Measurements from ENCODE around the gene WDR49. TPM values are rescaled to one million over a fixed set of nuclear protein-coding genes. Genes with fewer than 3 reads are reported as not detected.

The WDR49 gene
- total RNA-seq, 2 experiments from 2014 or later, result 0.42 to 1.1 TPM

DNA sequence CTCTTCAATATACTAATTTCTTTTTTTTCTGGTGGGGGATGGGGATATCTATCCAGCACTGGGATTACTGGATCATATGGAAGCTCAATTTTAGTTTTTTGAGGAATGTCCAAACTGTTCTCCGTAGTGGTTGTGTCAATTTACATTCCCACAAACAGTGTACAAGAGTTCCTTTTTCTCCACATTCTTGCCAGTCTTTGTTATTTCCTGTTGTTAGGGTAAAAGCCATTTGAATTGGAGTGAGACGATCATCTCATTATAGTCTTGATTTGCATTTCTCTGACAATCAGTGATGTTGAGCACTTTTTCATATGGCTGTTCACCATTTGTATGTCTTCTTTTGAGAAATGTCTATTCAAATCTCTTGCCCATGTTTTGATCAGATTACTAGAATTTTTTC, 12.8 kb upstream of the WDR49 start:
- ATAC-seq (ENCODE audit: poor library complexity) (no peak), DNase-seq (no peak)
- ChIA-PET CTCF (no interaction called here), POLR2A (no interaction called here)
- H3K9me3 Mint-ChIP-seq, result peaks cover 11% of the 10 kb centered on the region
- Histone ChIP-seq H3K4me1 (ENCODE audit: insufficient read depth, low read length) (no peaks in the 10 kb centered on the region), H3K4me3 (ENCODE audit: low read length) (no peak overlapping the region), H3K9me3 (ENCODE audit: control insufficient read depth in 1 of 2, insufficient read depth in 1 of 2, low read length in 2 of 2) (no peaks in the 10 kb centered on the region), H3K36me3 (ENCODE audit: insufficient read depth, low read length) (no peaks in the 10 kb centered on the region), H3K27me3 (ENCODE audit: control insufficient read depth in 1 of 2, insufficient read depth in 2 of 2, low read length in 2 of 2) (no peaks in the 10 kb centered on the region), H3K27ac (ENCODE audit: low read depth in 1 of 2, low read length in 2 of 2) (no peak overlapping the region)
- intact Hi-C loops (cut with DNase I, micrococcal nuclease), result no loop called here
- TF ChIP-seq, protein P1, sequence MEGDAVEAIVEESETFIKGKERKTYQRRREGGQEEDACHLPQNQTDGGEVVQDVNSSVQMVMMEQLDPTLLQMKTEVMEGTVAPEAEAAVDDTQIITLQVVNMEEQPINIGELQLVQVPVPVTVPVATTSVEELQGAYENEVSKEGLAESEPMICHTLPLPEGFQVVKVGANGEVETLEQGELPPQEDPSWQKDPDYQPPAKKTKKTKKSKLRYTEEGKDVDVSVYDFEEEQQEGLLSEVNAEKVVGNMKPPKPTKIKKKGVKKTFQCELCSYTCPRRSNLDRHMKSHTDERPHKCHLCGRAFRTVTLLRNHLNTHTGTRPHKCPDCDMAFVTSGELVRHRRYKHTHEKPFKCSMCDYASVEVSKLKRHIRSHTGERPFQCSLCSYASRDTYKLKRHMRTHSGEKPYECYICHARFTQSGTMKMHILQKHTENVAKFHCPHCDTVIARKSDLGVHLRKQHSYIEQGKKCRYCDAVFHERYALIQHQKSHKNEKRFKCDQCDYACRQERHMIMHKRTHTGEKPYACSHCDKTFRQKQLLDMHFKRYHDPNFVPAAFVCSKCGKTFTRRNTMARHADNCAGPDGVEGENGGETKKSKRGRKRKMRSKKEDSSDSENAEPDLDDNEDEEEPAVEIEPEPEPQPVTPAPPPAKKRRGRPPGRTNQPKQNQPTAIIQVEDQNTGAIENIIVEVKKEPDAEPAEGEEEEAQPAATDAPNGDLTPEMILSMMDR (IDR thresholded peaks at IDR 0.05), result no peak
- H3K4me3 Mint-ChIP-seq, result no peak overlapping the region
- no peak overlapping the region for H3K27ac Mint-ChIP-seq
- H3K27me3 Mint-ChIP-seq, result no peaks in the 10 kb centered on the region
- H3K4me1 Mint-ChIP-seq (ENCODE audit: low read depth), result no peaks in the 10 kb centered on the region
- peaks cover 4% of the 10 kb centered on the region for H3K36me3 Mint-ChIP-seq (ENCODE audit: low read depth)

DNA sequence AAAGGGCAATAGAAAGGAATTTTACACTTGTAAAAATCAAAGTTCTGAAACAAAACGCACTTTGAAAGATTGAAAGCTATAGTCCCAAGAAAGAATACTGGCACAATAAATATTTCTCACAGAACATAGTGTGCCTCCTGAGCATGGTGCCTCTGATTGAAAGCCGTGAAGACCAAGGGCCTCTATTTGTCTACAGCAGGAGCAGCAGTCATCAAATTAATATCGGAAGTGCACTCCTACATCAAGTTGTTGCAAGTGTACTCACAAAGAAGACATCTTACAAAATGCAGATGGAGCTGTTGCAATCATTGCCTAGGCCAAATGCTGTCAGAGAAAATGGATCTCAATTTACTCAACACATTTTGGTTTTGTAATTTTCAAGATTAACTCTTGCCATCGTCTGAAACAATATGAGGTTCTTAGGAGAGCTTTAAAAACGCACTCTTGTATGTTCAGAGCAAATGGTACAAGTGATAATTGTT, 9.2 kb upstream of the WDR49 start:
- H3K27me3 Mint-ChIP-seq, result peaks cover 5% of the 10 kb centered on the region
- ChIA-PET POLR2A (no interaction called here), CTCF (no interaction called here)
- H3K9me3 Mint-ChIP-seq, result peaks cover 11% of the 10 kb centered on the region
- intact Hi-C loops (cut with DNase I, micrococcal nuclease), result no loop called here
- H3K36me3 Mint-ChIP-seq (ENCODE audit: low read depth), result no peaks in the 10 kb centered on the region
- no peaks in the 10 kb centered on the region for H3K4me1 Mint-ChIP-seq (ENCODE audit: low read depth)
- H3K27ac Mint-ChIP-seq, result no peak overlapping the region
- DNase-seq (no peak), ATAC-seq (ENCODE audit: poor library complexity) (no peak)
- H3K4me3 ChIP-seq (ENCODE audit: low read length), result no peak overlapping the region
- no peaks in the 10 kb centered on the region for H3K36me3 ChIP-seq (ENCODE audit: insufficient read depth, low read length)
- H3K27me3 ChIP-seq (ENCODE audit: control insufficient read depth in 1 of 2, insufficient read depth in 2 of 2, low read length in 2 of 2), result no peaks in the 10 kb centered on the region
- no peak overlapping the region for H3K4me3 Mint-ChIP-seq
- H3K27ac ChIP-seq (ENCODE audit: low read depth in 1 of 2, low read length in 2 of 2), result no peak overlapping the region
- TF ChIP-seq, protein P1 (IDR thresholded peaks at IDR 0.05), result no peak
- no peaks in the 10 kb centered on the region for H3K4me1 ChIP-seq (ENCODE audit: insufficient read depth, low read length)
- no peaks in the 10 kb centered on the region for H3K9me3 ChIP-seq (ENCODE audit: control insufficient read depth in 1 of 2, insufficient read depth in 1 of 2, low read length in 2 of 2)

DNA sequence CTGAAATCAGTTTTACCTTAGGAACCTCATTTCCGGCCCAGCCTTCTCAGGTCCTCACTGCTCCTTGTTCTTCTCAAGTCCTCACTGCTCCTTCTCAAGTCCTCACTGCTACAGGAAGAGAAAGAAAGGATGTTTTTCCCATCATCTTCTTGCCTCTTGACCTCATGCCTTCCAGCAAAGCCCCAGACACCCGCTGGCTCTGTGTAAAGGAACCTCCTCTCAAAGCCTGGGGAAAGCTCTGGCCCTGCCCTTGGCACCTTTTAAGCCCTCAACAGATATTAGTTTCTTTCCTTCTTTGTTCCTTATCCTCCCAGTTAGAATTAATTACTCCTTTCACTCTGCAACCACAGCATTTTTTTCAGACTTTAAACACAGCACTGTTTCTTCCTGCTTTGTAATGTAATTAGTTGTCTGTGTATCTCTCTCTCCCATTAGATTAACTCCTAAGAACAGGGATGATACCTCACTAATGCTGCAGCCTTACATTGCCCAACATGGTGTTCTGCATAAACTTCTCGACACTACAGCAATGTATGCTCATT, 4.0 kb upstream of the WDR49 start:
- TF ChIP-seq, protein P1 (IDR thresholded peaks at IDR 0.05), result no peak
- POLR2A ChIA-PET, result no interaction called here
- Histone ChIP-seq H3K27ac (ENCODE audit: low read depth in 1 of 2, low read length in 2 of 2) (no peak overlapping the region), H3K4me1 (ENCODE audit: insufficient read depth, low read length) (no peaks in the 10 kb centered on the region), H3K9me3 (ENCODE audit: control insufficient read depth in 1 of 2, insufficient read depth in 1 of 2, low read length in 2 of 2) (no peaks in the 10 kb centered on the region), H3K27me3 (ENCODE audit: control insufficient read depth in 1 of 2, insufficient read depth in 2 of 2, low read length in 2 of 2) (peaks cover 0 to 4% of the 10 kb centered on the region in 2 experiments), H3K4me3 (ENCODE audit: low read length) (no peak overlapping the region), H3K36me3 (ENCODE audit: insufficient read depth, low read length) (no peaks in the 10 kb centered on the region)
- H3K36me3 Mint-ChIP-seq (ENCODE audit: low read depth), result no peaks in the 10 kb centered on the region
- no peaks in the 10 kb centered on the region for H3K4me1 Mint-ChIP-seq (ENCODE audit: low read depth)
- no peaks in the 10 kb centered on the region for H3K9me3 Mint-ChIP-seq
- intact Hi-C loops (cut with DNase I, micrococcal nuclease), result no loop called here
- no peak overlapping the region for H3K27ac Mint-ChIP-seq
- DNase-seq (no peak), ATAC-seq (ENCODE audit: poor library complexity) (no peak)
- H3K4me3 Mint-ChIP-seq, result no peak overlapping the region
- CTCF ChIA-PET, result no interaction called here
- peaks cover 10% of the 10 kb centered on the region for H3K27me3 Mint-ChIP-seq
